Measurements from ENCODE around the gene SDCBP2.

Gene SDCBP2

DNA sequence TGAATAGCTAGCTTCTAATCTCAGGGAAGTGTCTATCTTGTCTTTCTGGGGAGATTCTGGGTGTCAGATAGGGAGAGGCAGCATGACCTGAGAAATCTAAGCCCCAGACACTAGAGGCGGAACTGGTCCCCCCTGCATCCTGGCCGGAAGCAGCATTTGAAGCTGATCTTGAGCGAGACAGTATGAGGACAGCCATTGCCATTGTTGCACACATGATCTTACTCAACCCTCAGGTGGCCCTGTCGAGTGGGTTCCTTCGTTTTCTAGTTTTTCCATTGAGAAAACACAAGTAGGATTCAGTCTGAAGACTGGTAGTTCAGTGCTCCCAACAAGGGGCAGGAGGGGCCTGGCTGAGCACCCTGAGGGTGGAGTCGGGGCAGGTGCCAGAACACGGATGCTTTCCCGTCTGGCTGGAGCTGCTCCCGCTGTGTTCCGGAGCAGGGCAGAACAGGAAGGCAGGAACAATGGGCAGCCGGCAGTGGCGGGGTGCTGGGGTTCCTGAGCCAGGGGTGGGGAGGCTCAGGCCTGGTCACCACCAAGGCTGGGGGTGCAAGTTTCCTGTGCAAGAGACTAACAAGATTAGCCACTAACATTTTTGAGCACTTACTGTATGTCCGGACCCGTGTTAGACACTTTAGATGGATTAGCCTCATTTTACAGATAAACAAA lies 7.9 kb upstream of the SDCBP2 start:
- Histone ChIP-seq H3K9me3 (replicated peaks; ENCODE audit: low read length) (no peaks in the 10 kb centered on the region), H3K27me3 (ENCODE audit: control insufficient read depth, insufficient read depth, low read length) (no peaks in the 10 kb centered on the region), H3K4me1 (ENCODE audit: control insufficient read depth, insufficient read depth, low read length) (peaks cover 19% of the 10 kb centered on the region), H3K4me2 (ENCODE audit: low read length) (no peak overlapping the region), H3K4me3 (ENCODE audit: low read length) (no peak overlapping the region), H3K36me3 (ENCODE audit: insufficient read depth, low read length) (peaks cover 15% of the 10 kb centered on the region), H3K9ac (ENCODE audit: low read depth, low read length) (no peak overlapping the region)

DNA sequence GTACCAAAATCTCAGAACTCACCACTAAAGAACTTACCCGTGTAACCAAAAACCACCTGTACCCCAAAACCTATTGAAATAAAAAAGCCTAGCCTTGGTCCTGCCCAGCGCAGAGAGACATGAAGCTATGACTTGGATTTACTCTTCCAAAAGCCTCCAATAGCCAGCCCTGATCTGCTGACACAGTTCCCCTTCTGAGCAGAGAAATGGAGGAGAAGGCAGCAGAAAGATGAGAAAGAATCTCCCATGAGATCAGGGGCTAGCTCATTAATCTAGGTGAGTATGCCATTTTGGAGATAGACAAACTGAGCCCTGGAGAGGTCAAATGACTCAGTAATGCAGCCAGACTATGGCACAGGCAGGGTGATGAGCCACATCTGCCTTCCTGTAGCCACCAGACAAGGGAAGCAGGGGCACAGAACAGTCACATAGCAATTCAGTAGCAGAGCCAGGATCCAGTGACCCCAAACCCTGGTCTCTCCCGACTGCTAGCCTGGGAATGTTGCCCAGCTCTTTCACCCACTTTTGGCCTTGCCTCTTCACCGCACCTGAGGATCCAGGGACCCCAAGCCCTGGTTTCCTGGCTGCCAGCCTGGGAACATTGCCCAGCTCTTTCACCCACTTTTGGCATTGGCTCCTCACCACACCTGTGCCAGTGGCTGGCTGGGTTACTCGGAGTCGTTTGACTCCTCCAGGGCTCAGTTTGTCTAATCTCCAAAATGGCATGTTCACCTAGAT lies 7.2 kb upstream of the SDCBP2 start:
- H3K27me3 ChIP-seq (ENCODE audit: control insufficient read depth, insufficient read depth, low read length), result no peaks in the 10 kb centered on the region
- H3K4me3 ChIP-seq (ENCODE audit: low read length), result no peak overlapping the region
- peaks cover 15% of the 10 kb centered on the region for H3K36me3 ChIP-seq (ENCODE audit: insufficient read depth, low read length)
- H3K4me1 ChIP-seq (ENCODE audit: control insufficient read depth, insufficient read depth, low read length), result peaks cover 15% of the 10 kb centered on the region
- H3K9ac ChIP-seq (ENCODE audit: low read depth, low read length), result no peak overlapping the region
- H3K9me3 ChIP-seq (replicated peaks; ENCODE audit: low read length), result no peaks in the 10 kb centered on the region
- H3K4me2 ChIP-seq (ENCODE audit: low read length), result no peak overlapping the region

DNA sequence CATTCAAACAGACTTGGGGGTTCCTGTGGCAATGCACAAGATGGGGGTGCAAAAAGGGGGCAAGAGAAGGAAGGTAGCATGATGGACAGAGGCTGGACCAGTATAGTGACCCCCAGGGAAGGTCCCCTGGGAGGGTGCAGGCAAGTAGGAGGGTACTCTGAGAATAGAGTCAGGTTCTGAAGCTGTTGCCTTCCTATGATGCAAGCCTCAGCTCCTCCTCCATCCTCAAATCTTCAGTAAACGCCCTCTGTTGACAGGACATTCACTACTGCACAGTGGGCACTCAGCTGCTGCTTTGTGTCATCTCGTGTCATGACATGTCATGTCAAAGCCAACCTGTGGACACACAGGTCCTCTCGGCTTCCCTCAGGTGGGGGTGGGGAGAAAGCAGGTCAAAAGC lies 5.8 kb upstream of the SDCBP2 start:
- Histone ChIP-seq H3K4me2 (ENCODE audit: low read length) (no peak overlapping the region), H3K4me1 (ENCODE audit: control insufficient read depth, insufficient read depth, low read length) (peaks cover 20% of the 10 kb centered on the region), H3K27me3 (ENCODE audit: control insufficient read depth, insufficient read depth, low read length) (no peaks in the 10 kb centered on the region), H3K9me3 (replicated peaks; ENCODE audit: low read length) (no peaks in the 10 kb centered on the region), H3K9ac (ENCODE audit: low read depth, low read length) (no peak overlapping the region), H3K36me3 (ENCODE audit: insufficient read depth, low read length) (peaks cover 15% of the 10 kb centered on the region), H3K4me3 (ENCODE audit: low read length) (no peak overlapping the region)

DNA sequence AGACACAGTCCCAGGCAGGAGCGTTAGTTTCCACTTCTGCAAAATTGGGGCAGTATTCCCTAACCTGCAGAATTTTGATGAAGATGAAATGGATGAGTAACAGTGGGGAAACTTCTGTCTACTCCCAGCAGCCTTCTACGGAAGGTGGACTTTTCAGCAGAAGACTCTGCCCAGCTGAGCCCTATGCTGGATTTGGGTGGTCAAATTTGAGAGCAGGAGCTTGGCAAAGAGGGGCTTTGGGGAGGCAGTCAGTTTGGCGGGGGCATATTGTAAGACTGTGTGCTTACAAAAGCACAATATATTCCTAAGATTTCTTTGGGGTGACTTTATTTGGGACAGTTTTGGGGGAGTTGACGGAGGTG lies 5.4 kb upstream of the SDCBP2 start:
- Histone ChIP-seq H3K9ac (ENCODE audit: low read depth, low read length) (no peak overlapping the region), H3K4me1 (ENCODE audit: control insufficient read depth, insufficient read depth, low read length) (peaks cover 24% of the 10 kb centered on the region)

DNA sequence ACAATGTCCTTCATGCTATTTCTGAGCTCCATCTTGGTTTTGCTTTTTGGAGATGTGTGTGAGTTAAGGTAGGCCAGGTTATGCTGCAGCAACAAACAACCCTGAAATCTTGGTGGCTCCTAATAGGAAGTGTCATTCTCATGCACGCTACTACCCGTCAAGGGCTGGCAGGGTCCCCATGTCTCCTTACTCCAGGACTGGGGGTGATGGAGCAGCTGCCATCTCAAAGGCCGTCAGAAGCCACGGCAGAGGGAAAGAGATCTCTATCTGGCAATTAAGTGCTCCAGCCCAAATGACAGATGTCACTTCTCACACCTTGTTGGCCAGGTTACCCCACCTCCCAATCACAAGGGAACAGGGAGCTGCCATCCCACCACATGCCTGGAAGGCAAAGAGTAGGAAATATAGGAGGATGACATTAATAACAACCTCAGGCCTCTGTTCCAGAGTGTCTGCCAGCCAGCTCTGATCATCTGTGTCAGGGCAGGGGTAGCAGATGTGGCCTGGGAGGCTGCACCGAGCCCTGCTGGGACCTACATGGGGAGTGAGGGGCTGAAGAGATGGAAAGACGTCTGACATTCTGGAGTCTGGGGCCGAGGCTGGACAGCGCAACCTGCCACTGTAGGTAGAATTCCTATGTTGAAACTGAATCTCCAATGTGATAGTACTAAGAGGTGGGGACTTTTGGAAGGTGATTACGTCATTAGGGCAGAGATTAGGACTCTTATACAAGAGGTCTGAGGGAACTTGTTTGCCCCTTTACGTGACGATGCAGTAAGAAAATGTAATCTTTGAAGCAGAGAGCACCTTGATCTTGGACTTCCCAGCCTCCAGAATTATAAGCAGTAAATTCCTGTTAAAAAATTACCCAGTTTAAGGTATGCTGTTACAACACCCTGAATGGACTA lies 4.8 kb upstream of the SDCBP2 start:
- Histone ChIP-seq H3K4me3 (ENCODE audit: low read length) (no peak overlapping the region), H3K27me3 (ENCODE audit: control insufficient read depth, insufficient read depth, low read length) (no peaks in the 10 kb centered on the region), H3K9me3 (replicated peaks; ENCODE audit: low read length) (no peaks in the 10 kb centered on the region), H3K4me1 (ENCODE audit: control insufficient read depth, insufficient read depth, low read length) (peaks cover 30% of the 10 kb centered on the region), H3K9ac (ENCODE audit: low read depth, low read length) (no peak overlapping the region), H3K4me2 (ENCODE audit: low read length) (no peak overlapping the region), H3K36me3 (ENCODE audit: insufficient read depth, low read length) (peaks cover 15% of the 10 kb centered on the region)

More for the DNA sequence above, 5.4 kb upstream of the SDCBP2 start:
- Histone ChIP-seq H3K4me2 (ENCODE audit: low read length) (no peak overlapping the region), H3K36me3 (ENCODE audit: insufficient read depth, low read length) (peaks cover 15% of the 10 kb centered on the region), H3K27me3 (ENCODE audit: control insufficient read depth, insufficient read depth, low read length) (no peaks in the 10 kb centered on the region), H3K4me3 (ENCODE audit: low read length) (no peak overlapping the region), H3K9me3 (replicated peaks; ENCODE audit: low read length) (no peaks in the 10 kb centered on the region)

DNA sequence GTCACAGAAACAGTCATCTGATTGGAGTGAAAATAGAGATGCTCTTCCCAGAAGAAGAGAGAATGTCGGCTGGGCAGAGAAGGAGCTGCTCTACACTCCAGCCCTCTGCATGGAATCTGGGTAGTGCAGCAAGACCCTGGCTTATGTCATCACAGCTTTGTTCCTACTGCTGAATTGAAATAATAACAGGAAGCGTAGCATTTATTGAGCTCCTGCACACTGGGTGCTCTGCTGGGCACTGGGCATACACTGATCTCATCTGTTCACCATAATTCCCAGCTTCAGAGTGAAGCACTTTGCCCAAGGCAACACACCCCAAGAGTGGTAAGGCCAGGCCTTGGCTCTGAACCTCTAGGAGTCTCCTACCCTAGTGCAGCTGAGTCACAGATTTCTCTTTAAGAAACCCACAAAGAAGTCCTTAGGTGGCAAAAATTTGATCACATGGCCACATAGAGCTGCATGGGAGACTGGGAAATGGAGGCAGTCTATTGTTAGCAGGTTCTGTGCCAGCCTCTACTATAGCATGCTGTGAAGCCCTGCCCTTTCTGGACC lies 3.9 kb upstream of the SDCBP2 start:
- Histone ChIP-seq H3K4me1 (ENCODE audit: control insufficient read depth, insufficient read depth, low read length) (peaks cover 39% of the 10 kb centered on the region), H3K4me3 (ENCODE audit: low read length) (no peak overlapping the region), H3K9me3 (replicated peaks; ENCODE audit: low read length) (no peaks in the 10 kb centered on the region), H3K27me3 (ENCODE audit: control insufficient read depth, insufficient read depth, low read length) (no peaks in the 10 kb centered on the region), H3K36me3 (ENCODE audit: insufficient read depth, low read length) (peaks cover 15% of the 10 kb centered on the region), H3K9ac (ENCODE audit: low read depth, low read length) (no peak overlapping the region), H3K4me2 (ENCODE audit: low read length) (no peak overlapping the region)

DNA sequence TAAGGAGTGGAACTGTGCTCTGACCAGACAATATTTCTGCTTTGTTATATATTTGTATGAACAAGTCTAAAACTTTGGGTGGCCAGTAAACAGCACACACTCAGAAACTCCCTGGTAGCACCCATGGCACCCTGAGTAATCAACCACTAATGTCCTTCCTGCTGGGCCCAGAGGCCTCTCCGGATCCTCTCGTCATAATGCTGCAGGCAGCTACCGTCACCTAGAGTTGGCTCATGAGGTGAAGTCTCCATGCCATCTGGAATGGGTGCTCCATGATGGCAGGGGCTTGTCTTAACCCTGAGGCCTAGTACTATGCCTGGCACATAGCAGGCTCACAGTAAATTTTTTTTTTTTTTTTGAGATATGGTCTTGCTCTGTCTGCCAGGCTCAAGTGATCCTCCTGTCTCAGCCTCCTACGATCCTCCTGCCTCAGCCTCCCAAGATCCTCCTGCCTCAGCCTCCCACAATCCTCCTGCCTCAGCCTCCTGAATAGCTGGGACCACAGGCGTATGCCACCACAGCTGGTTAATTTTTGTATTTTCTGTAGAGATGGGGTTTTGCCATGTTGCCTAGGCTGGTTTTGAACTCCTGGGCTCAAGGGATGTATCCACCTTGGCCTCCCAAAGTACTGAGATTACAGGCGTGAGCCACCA lies 3.0 kb upstream of the SDCBP2 start:
- Histone ChIP-seq H3K9me3 (replicated peaks; ENCODE audit: low read length) (no peaks in the 10 kb centered on the region), H3K27me3 (ENCODE audit: control insufficient read depth, insufficient read depth, low read length) (no peaks in the 10 kb centered on the region), H3K4me3 (ENCODE audit: low read length) (no peak overlapping the region), H3K4me2 (ENCODE audit: low read length) (no peak overlapping the region), H3K9ac (ENCODE audit: low read depth, low read length) (no peak overlapping the region), H3K36me3 (ENCODE audit: insufficient read depth, low read length) (peaks cover 15% of the 10 kb centered on the region), H3K4me1 (ENCODE audit: control insufficient read depth, insufficient read depth, low read length) (peaks cover 45% of the 10 kb centered on the region)

DNA sequence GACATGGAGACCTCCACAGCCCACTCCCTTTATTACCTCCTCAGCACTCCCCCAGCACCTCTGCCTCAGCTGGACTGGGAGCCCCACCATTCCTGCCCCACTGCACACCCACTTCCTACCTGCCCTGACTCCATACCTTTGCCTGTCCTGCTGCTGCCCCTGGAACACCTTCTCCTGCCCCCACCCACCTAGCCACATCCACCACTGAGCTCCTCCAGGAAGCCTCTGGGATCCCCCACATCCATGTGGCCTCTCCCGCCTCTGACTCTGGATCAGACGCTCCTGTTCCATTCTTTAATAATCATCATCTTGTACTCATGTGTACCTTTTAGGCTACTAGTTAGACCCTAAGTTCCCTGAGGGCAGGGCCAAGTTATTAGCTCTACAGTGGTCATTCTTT lies 2.2 kb upstream of the SDCBP2 start:
- Histone ChIP-seq H3K9me3 (replicated peaks; ENCODE audit: low read length) (no peaks in the 10 kb centered on the region), H3K36me3 (ENCODE audit: insufficient read depth, low read length) (peaks cover 15% of the 10 kb centered on the region), H3K9ac (ENCODE audit: low read depth, low read length) (no peak overlapping the region), H3K4me3 (ENCODE audit: low read length) (no peak overlapping the region), H3K4me2 (ENCODE audit: low read length) (no peak overlapping the region), H3K27me3 (ENCODE audit: control insufficient read depth, insufficient read depth, low read length) (no peaks in the 10 kb centered on the region), H3K4me1 (ENCODE audit: control insufficient read depth, insufficient read depth, low read length) (peaks cover 45% of the 10 kb centered on the region)

DNA sequence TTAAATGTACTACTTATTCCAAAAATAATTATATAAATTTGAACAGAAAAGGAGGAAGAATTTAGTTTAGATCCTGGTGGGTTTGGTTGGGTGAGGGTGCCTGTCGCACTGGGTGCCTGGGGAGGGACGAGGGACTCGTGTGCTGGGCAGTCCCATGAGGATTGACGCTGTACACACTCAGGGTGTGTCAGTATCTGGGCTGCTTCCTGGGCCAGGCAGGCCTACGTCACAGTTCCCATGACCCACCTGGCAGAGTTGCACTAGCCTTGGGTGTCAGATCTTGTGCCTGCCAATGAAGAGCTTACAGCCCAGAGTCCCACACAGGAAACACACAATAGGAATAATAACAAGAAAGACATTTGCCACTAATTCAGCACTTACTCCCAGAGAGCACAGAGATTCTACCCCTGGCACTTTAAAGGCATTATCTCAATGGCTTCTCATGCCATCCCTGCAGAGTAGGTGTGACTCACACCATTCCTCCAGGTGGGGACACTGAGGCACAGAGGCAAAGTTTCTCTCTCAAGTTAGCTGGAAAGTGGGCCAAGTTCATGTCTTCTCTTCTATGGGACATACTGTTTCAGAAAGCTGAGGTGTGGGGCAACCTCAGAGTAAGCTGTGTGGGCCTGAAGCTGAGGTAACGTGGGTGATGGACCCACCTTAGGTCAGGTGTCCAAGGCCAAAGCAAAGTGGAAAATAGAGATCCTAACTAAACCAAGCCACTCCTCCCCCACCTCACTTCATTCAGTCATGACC lies 1.3 kb upstream of the SDCBP2 start:
- Histone ChIP-seq H3K4me3 (ENCODE audit: low read length) (no peak overlapping the region), H3K4me1 (ENCODE audit: control insufficient read depth, insufficient read depth, low read length) (peaks cover 45% of the 10 kb centered on the region), H3K36me3 (ENCODE audit: insufficient read depth, low read length) (peaks cover 15% of the 10 kb centered on the region), H3K27me3 (ENCODE audit: control insufficient read depth, insufficient read depth, low read length) (no peaks in the 10 kb centered on the region), H3K4me2 (ENCODE audit: low read length) (no peak overlapping the region), H3K9ac (ENCODE audit: low read depth, low read length) (no peak overlapping the region), H3K9me3 (replicated peaks; ENCODE audit: low read length) (no peaks in the 10 kb centered on the region)

DNA sequence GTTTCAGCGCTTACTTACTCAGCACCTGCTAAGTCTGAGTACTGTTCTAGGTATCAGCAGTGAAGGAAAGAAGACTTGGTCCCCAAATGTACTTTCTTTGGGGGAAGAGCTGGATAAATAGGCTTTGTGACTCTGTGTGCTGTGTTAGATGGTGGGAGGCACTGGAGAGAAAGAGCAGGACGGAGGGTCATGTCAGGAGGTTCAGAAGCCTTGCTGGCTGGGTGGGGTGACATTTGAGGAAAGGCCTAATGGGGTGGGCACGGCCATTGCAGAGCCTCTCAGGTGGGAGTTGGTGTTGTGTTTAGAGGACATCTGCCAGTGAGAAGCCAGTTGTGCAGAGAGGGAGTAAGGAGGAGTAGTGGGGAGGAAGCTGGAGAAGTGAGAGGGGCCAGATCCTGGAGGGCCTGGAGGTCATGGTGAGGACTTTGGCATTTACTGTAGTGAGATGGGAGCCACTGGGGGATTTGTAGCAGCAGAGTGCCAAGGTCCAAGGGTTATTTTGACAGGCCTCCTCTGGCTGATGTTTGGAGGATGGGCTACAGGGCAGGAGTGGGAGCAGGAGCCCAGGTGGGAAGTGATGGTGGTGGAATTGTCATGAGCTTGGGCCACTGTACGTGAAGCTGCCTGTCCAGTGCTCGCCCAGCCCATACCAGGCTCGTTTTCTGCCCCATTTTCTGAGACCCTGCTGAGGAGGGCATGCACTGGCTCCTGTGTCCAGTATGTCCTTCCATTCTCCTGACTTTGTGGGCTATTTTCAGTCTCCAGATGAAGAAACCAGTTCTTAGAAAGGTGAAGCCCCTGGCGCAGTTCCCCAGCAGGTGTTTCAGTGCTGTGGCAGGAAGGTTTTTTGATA lies 886 bp downstream of the SDCBP2 start:
- H3K36me3 ChIP-seq (ENCODE audit: insufficient read depth, low read length), result peaks cover 7% of the 10 kb centered on the region
- peak overlapping the region; percentile 100 for H3K9ac ChIP-seq (ENCODE audit: low read depth, low read length)
- H3K4me2 ChIP-seq (ENCODE audit: low read length), result peak overlapping the region; percentile 93
- peak overlapping the region; percentile 85 for H3K4me3 ChIP-seq (ENCODE audit: low read length)
- no peaks in the 10 kb centered on the region for H3K27me3 ChIP-seq (ENCODE audit: control insufficient read depth, insufficient read depth, low read length)
- no peaks in the 10 kb centered on the region for H3K9me3 ChIP-seq (replicated peaks; ENCODE audit: low read length)
- peaks cover 65% of the 10 kb centered on the region for H3K4me1 ChIP-seq (ENCODE audit: control insufficient read depth, insufficient read depth, low read length)
